Myometrial cell (primary cell): ENCODE results near the gene GFM2. TPM values are rescaled to one million over a fixed set of nuclear protein-coding genes. Genes with fewer than 3 reads are reported as not detected.

Experiments used
- total RNA-seq: library from RNA; depleted of rRNA; stranded (reverse); fragments of >200 nt; gene quantifications from 2 replicates; pipeline ENCODE4 v1.2.3, GENCODE V29; 2015

Gene GFM2
- 28.0 and 31.2 TPM in 2 replicates for total RNA-seq

GRCh38 chr5:74766849-74767578 lies at the start of gene GFM2, which contains the start of gene NSA2:
Gene GFM2 (minus strand): TSS chr5:74767117. CDS start chr5:74763742, 3,375 bp downstream.
Gene NSA2 (plus strand): TSS chr5:74767249. CDS start chr5:74767361, 112 bp downstream.

GRCh38 chr5:74684900-74685851 lies 81.7 kb downstream of the GFM2 start, which contains the start of gene HEXB:
Gene HEXB (plus strand): TSS chr5:74685233. CDS start chr5:74685261, 28 bp downstream.

Other genes with a start within 250 kb of the GFM2 start
- 11.5 and 21.3 TPM in 2 replicates for gene ENC1, start 126.4 kb downstream of the GFM2 start, total RNA-seq
- 195 and 223 TPM in 2 replicates for gene HEXB, start 81.9 kb downstream of the GFM2 start, total RNA-seq
- 68.9 and 120 TPM in 2 replicates for gene NSA2, start 132 bp upstream of the GFM2 start, total RNA-seq
- 0.29 and 1.1 TPM in 2 replicates for gene FAM169A, start 99.3 kb upstream of the GFM2 start, total RNA-seq